Neuron (in vitro differentiated cells): ENCODE data around the gene RAPGEF4.

Experiments
- H2AFZ ChIP-seq: one replicate; pipeline ENCODE4 v1.6.1; 2013; ENCODE audit warnings: low read depth, mild to moderate bottlenecking, inconsistent platforms, low read length, moderate library complexity
- H3K27me3 ChIP-seq: one replicate; pipeline ENCODE4 v1.6.1; 2013; ENCODE audit warnings: low read length; ENCODE audit not compliant: insufficient read depth
- H3K36me3 ChIP-seq: one replicate; pipeline ENCODE4 v1.6.1; 2013; ENCODE audit warnings: low read length; ENCODE audit not compliant: insufficient read depth
- H3K4me1 ChIP-seq: one replicate; pipeline ENCODE4 v1.6.1; 2013; ENCODE audit warnings: low read length; ENCODE audit not compliant: insufficient read depth
- H3K4me3 ChIP-seq: 2 replicates; pipeline ENCODE4 v1.5.1; 2013; ENCODE audit warnings: mild to moderate bottlenecking, low read length, moderate library complexity
- H3K9me3 ChIP-seq: one replicate; pipeline ENCODE4 v1.6.1; 2013; ENCODE audit warnings: low read length

RAPGEF4 gene

GRCh38 chr2:172735582-172736423, at the start of gene RAPGEF4:
Gene RAPGEF4 (plus strand): TSS chr2:172735845. CDS start chr2:172735984, 139 bp downstream.
- H3K4me3 ChIP-seq: peak within 1 kb of the TSS; percentile 52
- H3K27me3 ChIP-seq: peaks cover 39% of the 10 kb centered on the region
- peaks cover 2% of the 10 kb centered on the region for H3K4me1 ChIP-seq
- no peaks in the 10 kb centered on the region for H3K9me3 ChIP-seq
- no peaks in the 10 kb centered on the region for H3K36me3 ChIP-seq
- peak within 1 kb of the TSS; percentile 90 for H2AFZ ChIP-seq

GRCh38 chr2:172693037-172693436, 42.6 kb upstream of the RAPGEF4 start:
- H3K4me1 ChIP-seq: peaks cover 3% of the 10 kb centered on the region
- H3K36me3 ChIP-seq: no peaks in the 10 kb centered on the region
- no peak overlapping the region for H3K4me3 ChIP-seq
- H3K9me3 ChIP-seq: no peaks in the 10 kb centered on the region
- H2AFZ ChIP-seq: no peak overlapping the region
- no peaks in the 10 kb centered on the region for H3K27me3 ChIP-seq

- Histone ChIP-seq H3K4me1 (peaks cover 4% of the 10 kb centered on the region), H3K27me3 (no peaks in the 10 kb centered on the region), H3K9me3 (no peaks in the 10 kb centered on the region), H3K4me3 (no peak overlapping the region), H2AFZ (no peak overlapping the region), H3K36me3 (no peaks in the 10 kb centered on the region)
Measured at GRCh38 chr2:172693529-172694455, 41.9 kb upstream of the RAPGEF4 start.

- Histone ChIP-seq H3K27me3 (no peaks in the 10 kb centered on the region), H3K36me3 (no peaks in the 10 kb centered on the region)
Measured at GRCh38 chr2:172697296-172697695, 38.3 kb upstream of the RAPGEF4 start.

GRCh38 chr2:172698041-172698863, 37.4 kb upstream of the RAPGEF4 start:
- H3K9me3 ChIP-seq: no peaks in the 10 kb centered on the region
- H3K36me3 ChIP-seq: no peaks in the 10 kb centered on the region
- no peak overlapping the region for H2AFZ ChIP-seq
- peaks cover 4% of the 10 kb centered on the region for H3K4me1 ChIP-seq
- H3K27me3 ChIP-seq: no peaks in the 10 kb centered on the region
- H3K4me3 ChIP-seq: no peak overlapping the region

More at GRCh38 chr2:172697296-172697695, 38.3 kb upstream of the RAPGEF4 start:
- Histone ChIP-seq H3K9me3 (no peaks in the 10 kb centered on the region), H3K4me3 (no peak overlapping the region), H2AFZ (no peak overlapping the region), H3K4me1 (peaks cover 4% of the 10 kb centered on the region)

GRCh38 chr2:172701250-172701649, 34.4 kb upstream of the RAPGEF4 start:
- peaks cover 4% of the 10 kb centered on the region for H3K4me1 ChIP-seq
- H3K27me3 ChIP-seq: no peaks in the 10 kb centered on the region
- H3K9me3 ChIP-seq: no peaks in the 10 kb centered on the region
- H3K36me3 ChIP-seq: no peaks in the 10 kb centered on the region
- H3K4me3 ChIP-seq: no peak overlapping the region
- no peak overlapping the region for H2AFZ ChIP-seq

GRCh38 chr2:172702451-172702850, 33.2 kb upstream of the RAPGEF4 start:
- H3K4me1 ChIP-seq: peaks cover 4% of the 10 kb centered on the region
- H3K9me3 ChIP-seq: no peaks in the 10 kb centered on the region
- no peak overlapping the region for H3K4me3 ChIP-seq
- H3K36me3 ChIP-seq: no peaks in the 10 kb centered on the region
- H3K27me3 ChIP-seq: no peaks in the 10 kb centered on the region
- H2AFZ ChIP-seq: no peak overlapping the region

GRCh38 chr2:172704072-172704936, 31.3 kb upstream of the RAPGEF4 start:
- H3K36me3 ChIP-seq: no peaks in the 10 kb centered on the region
- no peak overlapping the region for H2AFZ ChIP-seq

GRCh38 chr2:172705352-172705751, 30.3 kb upstream of the RAPGEF4 start:
- Histone ChIP-seq H3K9me3 (no peaks in the 10 kb centered on the region), H3K27me3 (no peaks in the 10 kb centered on the region), H3K4me3 (no peak overlapping the region), H3K36me3 (no peaks in the 10 kb centered on the region), H3K4me1 (no peaks in the 10 kb centered on the region), H2AFZ (no peak overlapping the region)

More at GRCh38 chr2:172704072-172704936, 31.3 kb upstream of the RAPGEF4 start:
- Histone ChIP-seq H3K4me3 (no peak overlapping the region), H3K27me3 (no peaks in the 10 kb centered on the region), H3K4me1 (no peaks in the 10 kb centered on the region), H3K9me3 (no peaks in the 10 kb centered on the region)

GRCh38 chr2:172708247-172708646, 27.4 kb upstream of the RAPGEF4 start:
- H2AFZ ChIP-seq: no peak overlapping the region
- H3K9me3 ChIP-seq: no peaks in the 10 kb centered on the region
- no peaks in the 10 kb centered on the region for H3K27me3 ChIP-seq
- no peaks in the 10 kb centered on the region for H3K36me3 ChIP-seq
- no peak overlapping the region for H3K4me3 ChIP-seq
- no peaks in the 10 kb centered on the region for H3K4me1 ChIP-seq

GRCh38 chr2:172709566-172710291, 25.9 kb upstream of the RAPGEF4 start:
- no peaks in the 10 kb centered on the region for H3K4me1 ChIP-seq
- no peak overlapping the region for H3K4me3 ChIP-seq
- no peaks in the 10 kb centered on the region for H3K36me3 ChIP-seq
- H3K27me3 ChIP-seq: no peaks in the 10 kb centered on the region
- no peaks in the 10 kb centered on the region for H3K9me3 ChIP-seq
- no peak overlapping the region for H2AFZ ChIP-seq
